ENCODE results near the gene SEMA3E. TPM values are rescaled to one million over a fixed set of nuclear protein-coding genes. Genes with fewer than 3 reads are reported as not detected.

The SEMA3E gene
- total and polyA plus RNA-seq, 8 donors: 0.19 to 9.2 (median 0.93) TPM; not detected in 1

GRCh38 chr7:83365746-83366145, 283.2 kb downstream of the SEMA3E start:
- no peaks in the 10 kb centered on the region for H3K9me3 ChIP-seq
- no peak overlapping the region for H3K27ac ChIP-seq
- DNase-seq: peak in 1 of 2 donors; percentile 3
- no peaks in the 10 kb centered on the region for H3K36me3 ChIP-seq
- no peak for TF ChIP-seq POLR2AphosphoS5 (IDR thresholded peaks at IDR 0.05)
- TF ChIP-seq POLR2A (IDR thresholded peaks at IDR 0.05): no peak
- no peak for TF ChIP-seq EP300 (IDR thresholded peaks at IDR 0.05)
- no peak for TF ChIP-seq CTCF (IDR thresholded peaks at IDR 0.05)
- no peaks in the 10 kb centered on the region for H3K4me1 ChIP-seq
- no peak overlapping the region for H3K4me3 ChIP-seq
- H3K27me3 ChIP-seq: no peaks in the 10 kb centered on the region
- intact Hi-C loops (cut with DNase I; ENCODE audit: low total_unique reads): no loop called here

- no peak for TF ChIP-seq CTCF (IDR thresholded peaks at IDR 0.05)
- no peak for TF ChIP-seq POLR2AphosphoS5 (IDR thresholded peaks at IDR 0.05)
- TF ChIP-seq POLR2A (IDR thresholded peaks at IDR 0.05): no peak
- TF ChIP-seq EP300 (IDR thresholded peaks at IDR 0.05): no peak
- intact Hi-C loops (cut with DNase I; ENCODE audit: low total_unique reads): no loop called here
- Histone ChIP-seq H3K27me3 (no peaks in the 10 kb centered on the region), H3K4me1 (no peaks in the 10 kb centered on the region), H3K36me3 (no peaks in the 10 kb centered on the region), H3K27ac (no peak overlapping the region), H3K4me3 (no peak overlapping the region), H3K9me3 (no peaks in the 10 kb centered on the region)
- DNase-seq: peak in 1 of 2 donors; percentile 45
- 19 to 30% (median 27%) methylated on average over 8 of the region's 8 CpGs for WGBS, 5 donors
Measured at GRCh38 chr7:83362871-83363550, 285.9 kb downstream of the SEMA3E start.

- no peak for TF ChIP-seq CTCF (IDR thresholded peaks at IDR 0.05)
- TF ChIP-seq EP300 (IDR thresholded peaks at IDR 0.05): no peak
- no peak for TF ChIP-seq POLR2A (IDR thresholded peaks at IDR 0.05)
- TF ChIP-seq POLR2AphosphoS5 (IDR thresholded peaks at IDR 0.05): no peak
- Histone ChIP-seq H3K4me3 (no peak overlapping the region), H3K36me3 (no peaks in the 10 kb centered on the region), H3K27me3 (no peaks in the 10 kb centered on the region), H3K4me1 (no peaks in the 10 kb centered on the region), H3K9me3 (no peaks in the 10 kb centered on the region), H3K27ac (no peak overlapping the region)
- DNase-seq: no peak
- 60 to 88% (median 71%) methylated on average over 1 of the region's 1 CpG for WGBS, 5 donors
- intact Hi-C loops (cut with DNase I; ENCODE audit: low total_unique reads): no loop called here
Measured at GRCh38 chr7:83359108-83359507, 289.8 kb downstream of the SEMA3E start.

GRCh38 chr7:83355143-83355542, 293.8 kb downstream of the SEMA3E start:
- intact Hi-C loops (cut with DNase I; ENCODE audit: low total_unique reads): no loop called here
- WGBS, 5 donors: 64 to 81% (median 76%) methylated on average over 3 of the region's 3 CpGs
- Histone ChIP-seq H3K27me3 (no peaks in the 10 kb centered on the region), H3K4me1 (no peaks in the 10 kb centered on the region), H3K36me3 (no peaks in the 10 kb centered on the region), H3K27ac (no peak overlapping the region), H3K4me3 (no peak overlapping the region), H3K9me3 (no peaks in the 10 kb centered on the region)
- no peak for DNase-seq
- no peak for TF ChIP-seq POLR2A (IDR thresholded peaks at IDR 0.05)
- TF ChIP-seq CTCF (IDR thresholded peaks at IDR 0.05): no peak
- TF ChIP-seq EP300 (IDR thresholded peaks at IDR 0.05): no peak
- TF ChIP-seq POLR2AphosphoS5 (IDR thresholded peaks at IDR 0.05): no peak
